H1 (cell line): ENCODE data around the gene PAPOLA. TPM values are rescaled to one million over a fixed set of nuclear protein-coding genes. Genes with fewer than 3 reads are reported as not detected.

Experiments used
- CTCF ChIA-PET: fragments of 300-600 bp; sonication (Branson Sonifier 250); formaldehyde crosslinking; loops from one replicate; lab custom pipeline; 2021; ENCODE audit not compliant: partially characterized antibody; lab: Charles Lee
- POLR2A ChIA-PET: fragments of 300-600 bp; sonication (Branson Sonifier 250); formaldehyde crosslinking; loops from one replicate; lab custom pipeline; 2021; ENCODE audit warnings: inconsistent platforms; ENCODE audit not compliant: partially characterized antibody; lab: Charles Lee
- DNase-seq, 2 experiments: peaks; one replicate each; pipeline versions ENCODE4 v3.0.0 to v3.0.0-alpha.2; 2010 to 2022; ENCODE audit warnings: low spot score in 2 of 2, low read depth in 1 of 2, mixed read lengths in 1 of 2
- FAIRE-seq: peaks from 2 replicates; lab custom pipeline; 2011; peaks lifted over from hg19 to GRCh38; lab: Jason Lieb, UNC
- H2AFZ ChIP-seq: 2 replicates; pipeline ENCODE4 v1.8.1; 2012; ENCODE audit warnings: low read length, inconsistent platforms
- H2AK5ac ChIP-seq: 2 replicates; pipeline ENCODE4 v1.6.1; 2013; ENCODE audit warnings: low read depth, low read length
- H2BK120ac ChIP-seq: replicated peaks from 2 replicates; pipeline ENCODE3; 2013; ENCODE audit warnings: low read depth, low read length, inconsistent platforms
- H2BK12ac ChIP-seq: 2 replicates; pipeline ENCODE4 v1.6.1; 2013; ENCODE audit warnings: low read depth, low read length
- H2BK15ac ChIP-seq: 2 replicates; pipeline ENCODE4 v1.6.1; 2013; ENCODE audit warnings: low read length
- H2BK20ac ChIP-seq: 2 replicates; pipeline ENCODE4 v1.6.1; 2013; ENCODE audit warnings: low read length
- H2BK5ac ChIP-seq: 2 replicates; pipeline ENCODE4 v1.6.1; 2013; ENCODE audit warnings: low read depth, low read length
- H3K14ac ChIP-seq: 2 replicates; pipeline ENCODE4 v1.6.1; 2013; ENCODE audit warnings: inconsistent platforms; ENCODE audit not compliant: insufficient read length
- H3K18ac ChIP-seq: 2 replicates; pipeline ENCODE4 v1.6.1; 2013; ENCODE audit warnings: low read length; ENCODE audit errors: extremely low read depth
- H3K23ac ChIP-seq: 2 replicates; pipeline ENCODE4 v1.6.1; 2013; ENCODE audit warnings: inconsistent platforms; ENCODE audit not compliant: insufficient read length
- H3K23me2 ChIP-seq: 2 replicates; pipeline ENCODE4 v1.6.1; 2013; ENCODE audit warnings: low read depth, low read length
- H3K27ac ChIP-seq: 2 replicates; pipeline ENCODE4 v1.6.1; 2011; ENCODE audit warnings: low read depth, low read length, inconsistent platforms
- H3K27me3 ChIP-seq, 4 experiments: replicated peaks in 1 of 4; 1 replicate in 1 of 4; 2 replicates in 3 of 4; pipeline versions ENCODE4 v1.6.1 to v1.8.1; 2011 to 2013; ENCODE audit warnings: low read length in 3 of 4, mild to moderate bottlenecking in 3 of 4, inconsistent platforms in 2 of 4, mixed read lengths in 2 of 4, moderate library complexity in 1 of 4; ENCODE audit not compliant: control insufficient read depth in 3 of 4, insufficient read depth in 3 of 4; ENCODE audit errors: extremely low read depth in 1 of 4
- H3K36me3 ChIP-seq, 4 experiments: 2 replicates each; pipeline versions ENCODE4 v1.6.1 to v1.8.1; 2011 to 2013; ENCODE audit warnings: mild to moderate bottlenecking in 4 of 4, low read length in 3 of 4, moderate library complexity in 2 of 4, control low read depth in 1 of 4, inconsistent platforms in 1 of 4; ENCODE audit not compliant: insufficient read depth in 4 of 4, control insufficient read depth in 2 of 4
- H3K4ac ChIP-seq: replicated peaks from 2 replicates; pipeline ENCODE3; 2013; ENCODE audit warnings: low read length, low read depth, mixed read lengths, inconsistent platforms; ENCODE audit not compliant: insufficient read length
- H3K4me1 ChIP-seq, 4 experiments: replicated peaks in 1 of 4; 1 replicate in 1 of 4; 2 replicates in 3 of 4; pipeline versions ENCODE4 v1.6.1 to v1.8.1; 2011 to 2013; ENCODE audit warnings: low read length in 3 of 4, inconsistent platforms in 2 of 4, mixed read lengths in 1 of 4; ENCODE audit not compliant: insufficient read depth in 4 of 4, control insufficient read depth in 3 of 4
- H3K4me2 ChIP-seq, 2 experiments: 2 replicates each; pipeline versions ENCODE4 v1.6.1 to v1.8.1; 2011 to 2013; ENCODE audit warnings: low read depth in 2 of 2, low read length in 2 of 2, control low read depth in 1 of 2, inconsistent platforms in 1 of 2, mild to moderate bottlenecking in 1 of 2; ENCODE audit not compliant: insufficient read depth in 1 of 2
- H3K4me3 ChIP-seq, 4 experiments: fragments of 200-600, 300-600 bp in 1 of 4; sonication (generic), shearing (Covaris generic), sonication (Bioruptor Twin) in 1 of 4; 2 replicates each; pipeline versions ENCODE4 v1.5.1 to v1.8.1; 2011 to 2016; ENCODE audit warnings: low read length in 4 of 4, low read depth in 3 of 4, control low read depth in 2 of 4, inconsistent platforms in 2 of 4, mild to moderate bottlenecking in 2 of 4, mixed read lengths in 1 of 4, moderate library complexity in 1 of 4; ENCODE audit not compliant: insufficient read depth in 2 of 4; ENCODE audit errors: extremely low read depth in 1 of 4
- H3K56ac ChIP-seq: replicated peaks from 2 replicates; pipeline ENCODE3; 2013; ENCODE audit warnings: low read depth, mild to moderate bottlenecking, mixed read lengths, low read length, inconsistent platforms; ENCODE audit not compliant: insufficient read length
- H3K79me1 ChIP-seq: 2 replicates; pipeline ENCODE4 v1.6.1; 2013; ENCODE audit warnings: low read depth, low read length, control low read depth
- H3K79me2 ChIP-seq, 2 experiments: 2 replicates each; pipeline versions ENCODE4 v1.6.1 to v1.8.1; 2012 to 2013; ENCODE audit warnings: low read length in 2 of 2, mild to moderate bottlenecking in 2 of 2, inconsistent platforms in 1 of 2; ENCODE audit not compliant: insufficient read depth in 2 of 2, control insufficient read depth in 1 of 2
- H3K9ac ChIP-seq, 4 experiments: replicated peaks in 1 of 4; 1 replicate in 1 of 4; 2 replicates in 3 of 4; pipeline versions ENCODE4 v1.6.1 to v1.8.1; 2011 to 2013; ENCODE audit warnings: low read depth in 3 of 4, low read length in 3 of 4, control low read depth in 2 of 4, mild to moderate bottlenecking in 2 of 4, moderate library complexity in 2 of 4, inconsistent platforms in 1 of 4; ENCODE audit errors: extremely low read depth in 1 of 4
- H3K9me3 ChIP-seq, 2 experiments: 2 replicates each; pipeline versions ENCODE4 v1.6.1 to v1.8.1; 2012 to 2013; ENCODE audit warnings: mild to moderate bottlenecking in 2 of 2, moderate library complexity in 2 of 2, control low read depth in 1 of 2, inconsistent platforms in 1 of 2, low read depth in 1 of 2, low read length in 1 of 2, mixed read lengths in 1 of 2; ENCODE audit not compliant: insufficient read depth in 2 of 2
- H4K20me1 ChIP-seq, 2 experiments: replicated peaks in 1 of 2; 2 replicates each; pipeline versions ENCODE3 to v1.8.1; 2011 to 2013; ENCODE audit warnings: inconsistent platforms in 2 of 2, low read length in 2 of 2, mild to moderate bottlenecking in 1 of 2; ENCODE audit not compliant: insufficient read depth in 2 of 2, control insufficient read depth in 1 of 2
- H4K5ac ChIP-seq: 2 replicates; pipeline ENCODE4 v1.6.1; 2013; ENCODE audit warnings: low read length, low read depth, mixed read lengths, inconsistent platforms; ENCODE audit not compliant: insufficient read length
- H4K8ac ChIP-seq: 2 replicates; pipeline ENCODE4 v1.8.0; 2013; ENCODE audit warnings: mild to moderate bottlenecking, moderate library complexity, low read length, inconsistent platforms; ENCODE audit not compliant: insufficient read depth; ENCODE audit errors: extremely low read depth
- H4K91ac ChIP-seq: replicated peaks from 2 replicates; pipeline ENCODE3; 2013; ENCODE audit warnings: low read length, mixed read lengths, inconsistent platforms; ENCODE audit not compliant: insufficient read length
- ASH2L ChIP-seq: fragments of 200-600, 300-600 bp; sonication (generic); IDR thresholded peaks from one replicate; pipeline ENCODE4 v1.7.1; 2017; ENCODE audit warnings: low read length
- BACH1 ChIP-seq: IDR thresholded peaks from 2 replicates; pipeline ENCODE4 v1.6.1; 2012; ENCODE audit warnings: low read length, improper control_type of control experiment
- E2F6 ChIP-seq: IDR thresholded peaks from 2 replicates; pipeline ENCODE4 v1.6.1; 2012; ENCODE audit warnings: inconsistent platforms
- FOSL1 ChIP-seq: IDR thresholded peaks from 2 replicates; pipeline ENCODE4 v1.6.1; 2011; ENCODE audit warnings: mild to moderate bottlenecking, low read depth, low read length, moderate library complexity; ENCODE audit not compliant: insufficient read depth
- HDAC6 ChIP-seq: IDR thresholded peaks from one replicate; pipeline ENCODE4 v1.7.1; 2012; ENCODE audit warnings: low read depth, mild to moderate bottlenecking, inconsistent platforms, low read length, moderate library complexity
- JUN ChIP-seq: IDR thresholded peaks from 2 replicates; pipeline ENCODE4 v1.6.1; 2011; ENCODE audit warnings: low read depth, mild to moderate bottlenecking, improper control_type of control experiment, low read length
- NANOG ChIP-seq: IDR thresholded peaks from 2 replicates; pipeline ENCODE4 v1.6.1; 2011; ENCODE audit warnings: low read length, low read depth, mild to moderate bottlenecking, inconsistent platforms; ENCODE audit not compliant: insufficient read depth, poor library complexity, severe bottlenecking
- POU5F1 ChIP-seq: IDR thresholded peaks from 2 replicates; pipeline ENCODE4 v1.6.1; 2011; ENCODE audit warnings: low read depth, mild to moderate bottlenecking, low read length, moderate library complexity
- RXRA ChIP-seq: IDR thresholded peaks from 2 replicates; pipeline ENCODE4 v1.6.1; 2011; ENCODE audit warnings: low read depth, mild to moderate bottlenecking, low read length, moderate library complexity; ENCODE audit not compliant: insufficient read depth
- SRF ChIP-seq: IDR thresholded peaks from 2 replicates; pipeline ENCODE4 v1.6.1; 2011; ENCODE audit warnings: mild to moderate bottlenecking, low read depth, low read length, moderate library complexity
- TBP ChIP-seq: IDR thresholded peaks from 2 replicates; pipeline ENCODE4 v1.6.1; 2011; ENCODE audit warnings: low read depth, low read length, improper control_type of control experiment
- TCF12 ChIP-seq: IDR thresholded peaks from 2 replicates; pipeline ENCODE4 v1.6.1; 2011; ENCODE audit warnings: low read depth, mild to moderate bottlenecking, low read length
- WGBS, 2 experiments: shearing (Covaris generic) in 1 of 2; methylation state at CpG; one replicate each; pipeline versions ENCODE4 v1.1.6 to v1.1.7; 2013 to 2015; ENCODE audit warnings: low lambda C conversion rate in 2 of 2, mixed read lengths in 2 of 2, inconsistent platforms in 1 of 2, low coverage in 1 of 2, missing lambda C conversion rate in 1 of 2; ENCODE audit not compliant: insufficient replicate concordance in 2 of 2, insufficient coverage in 1 of 2, insufficient read length in 1 of 2; ENCODE audit errors: extremely low coverage in 1 of 2, missing lambda C conversion rate in 1 of 2; 5-methylcytosine and 5-hydroxymethylcytosine counted together
- polyA plus RNA-seq, 7 experiments: library from polyadenylated mRNA; depleted of rRNA in 3 of 7; stranded (reverse) in 5 of 7; unstranded in 2 of 7; fragments of >200 nt in 5 of 7; fragments of 200-250 nt in 2 of 7; gene quantifications; 1 replicate in 5 of 7; 2 replicates in 1 of 7; 4 replicates in 1 of 7; pipeline versions ENCODE4 v1.2.1 to v1.2.3, GENCODE V29; 2011 to 2013; ENCODE audit warnings: missing spikeins in 2 of 7, mixed read lengths in 2 of 7
- total RNA-seq: library from RNA; stranded (reverse); fragmentation: NEBNext Ultra II Directional; extraction: Animal tissue kit (Norgen Biotek cat#: 25700); gene quantifications from 2 replicates; pipeline ENCODE4 v1.2.1, GENCODE V29; 2021
- TF ChIP-seq, protein P1 (sequence below): IDR thresholded peaks from 2 replicates; pipeline ENCODE4 v1.6.1; 2011; ENCODE audit warnings: low read length, improper control_type of control experiment

PAPOLA gene
- total and polyA plus RNA-seq, 2 of the 8 experiments (the other 6 are each of a cell fraction or from before 2014, with no cell fraction given): 163 to 239 TPM

GRCh38 chr14:96616161-96616721, 114.1 kb downstream of the PAPOLA start:
- Histone ChIP-seq H2BK20ac (no peak overlapping the region), H3K14ac (no peak overlapping the region), H4K5ac (no peak overlapping the region), H4K91ac (no peak overlapping the region), H3K27me3 (no peaks in the 10 kb centered on the region), H3K36me3 (no peaks in the 10 kb centered on the region), H3K79me1 (no peaks in the 10 kb centered on the region), H2BK120ac (no peak overlapping the region), H3K18ac (no peak overlapping the region), H3K4me1 (peaks cover 0 to 3% (median 0%) of the 10 kb centered on the region in 4 experiments; a peak in 1 of 7 replicates), H3K23me2 (no peaks in the 10 kb centered on the region), H3K4me3 (no peak overlapping the region), H2BK5ac (no peak overlapping the region), H3K9ac (no peak overlapping the region), H4K20me1 (no peaks in the 10 kb centered on the region), H3K4me2 (no peak overlapping the region), H2BK15ac (no peak overlapping the region), H4K8ac (no peak overlapping the region), H2BK12ac (no peak overlapping the region), H2AK5ac (no peak overlapping the region), H2AFZ (peak overlapping the region; percentile 86), H3K56ac (no peak overlapping the region), H3K79me2 (no peaks in the 10 kb centered on the region), H3K27ac (no peak overlapping the region), H3K23ac (no peak overlapping the region), H3K9me3 (no peaks in the 10 kb centered on the region), H3K4ac (no peak overlapping the region)
- no peak for FAIRE-seq
- 85% methylated on average over 14 of the region's 14 CpGs; no CpG with 5 or more reads in 1 of the 2 experiments for WGBS, 2 experiments
- CTCF ChIA-PET: interaction anchor here (1.3 kb wide), 1 partner anchor 14 kb away, joined by 3 read pairs; no protein-coding TSS in a partner anchor
- POLR2A ChIA-PET: no interaction called here
- no peak for DNase-seq
- TF ChIP-seq POU5F1 (no peak), FOSL1 (no peak), SRF (no peak), NANOG (no peak), BACH1 (no peak), HDAC6 (no peak), RXRA (no peak), JUN (no peak), ASH2L (no peak), TBP (no peak), E2F6 (no peak), TCF12 (no peak)
- TF ChIP-seq, protein P1, sequence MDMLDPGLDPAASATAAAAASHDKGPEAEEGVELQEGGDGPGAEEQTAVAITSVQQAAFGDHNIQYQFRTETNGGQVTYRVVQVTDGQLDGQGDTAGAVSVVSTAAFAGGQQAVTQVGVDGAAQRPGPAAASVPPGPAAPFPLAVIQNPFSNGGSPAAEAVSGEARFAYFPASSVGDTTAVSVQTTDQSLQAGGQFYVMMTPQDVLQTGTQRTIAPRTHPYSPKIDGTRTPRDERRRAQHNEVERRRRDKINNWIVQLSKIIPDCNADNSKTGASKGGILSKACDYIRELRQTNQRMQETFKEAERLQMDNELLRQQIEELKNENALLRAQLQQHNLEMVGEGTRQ: no peak
